Measurements from ENCODE around the gene SOX8.

The SOX8 gene

GRCh38 chr16:1028056-1028455 lies 46.5 kb downstream of the SOX8 start:
- CTCF ChIA-PET, result interaction anchor here (0.9 to 1.8 kb wide), 2 partner anchors 29 to 214 kb away, joined by 3 to 6 read pairs; no protein-coding TSS in a partner anchor
- H3K9me3 ChIP-seq (ENCODE audit: control insufficient read depth, insufficient read depth, low read depth, low read length), result no peaks in the 10 kb centered on the region
- POLR2A ChIA-PET, result no interaction called here
- TF ChIP-seq ZNF416 (tag by site-specific recombination; IDR thresholded peaks at IDR 0.05) (no peak), ZBTB7A (tag by site-specific recombination; IDR thresholded peaks at IDR 0.05; ENCODE audit: low read depth) (no peak), ZSCAN18 (tag by site-specific recombination; IDR thresholded peaks at IDR 0.05) (no peak), ZFHX2 (tag by site-specific recombination; conservative IDR thresholded peaks at IDR 0.05) (peak; percentile 74), PATZ1 (tag by site-specific recombination; IDR thresholded peaks at IDR 0.05) (0 out of 2 replicates have a peak, but pooled peaks have one; percentile 20)
- H3K4me1 ChIP-seq (ENCODE audit: control insufficient read depth, insufficient read depth, low read length), result no peaks in the 10 kb centered on the region
- H3K27ac ChIP-seq (ENCODE audit: extremely low read depth, low read depth, low read length), result no peak overlapping the region
- H3K4me3 ChIP-seq (ENCODE audit: low read depth, low read length), result no peak overlapping the region
- no peaks in the 10 kb centered on the region for H3K36me3 ChIP-seq (ENCODE audit: control insufficient read depth in 2 of 2, insufficient read depth in 1 of 2, low read length in 2 of 2)

- Histone ChIP-seq H3K4me1 (ENCODE audit: control insufficient read depth, insufficient read depth, low read length) (no peaks in the 10 kb centered on the region), H3K9me3 (ENCODE audit: control insufficient read depth, insufficient read depth, low read depth, low read length) (no peaks in the 10 kb centered on the region), H3K27ac (ENCODE audit: extremely low read depth, low read depth, low read length) (no peak overlapping the region), H3K4me3 (ENCODE audit: low read depth, low read length) (no peak overlapping the region), H3K36me3 (ENCODE audit: control insufficient read depth in 2 of 2, insufficient read depth in 1 of 2, low read length in 2 of 2) (no peaks in the 10 kb centered on the region)
- ChIA-PET CTCF (interaction anchor here (1.8 kb wide), 1 partner anchor 29 kb away, joined by 6 read pairs; no protein-coding TSS in a partner anchor), POLR2A (no interaction called here)
- TF ChIP-seq ZNF157 (tag by site-specific recombination; IDR thresholded peaks at IDR 0.05) (no peak), ZNF426 (tag by site-specific recombination; IDR thresholded peaks at IDR 0.05) (no peak), TSHZ1 (tag by site-specific recombination; IDR thresholded peaks at IDR 0.05; ENCODE audit: borderline replicate concordance) (no peak), KLF7 (tag by site-specific recombination; IDR thresholded peaks at IDR 0.05; ENCODE audit: borderline replicate concordance) (no peak), ZNF324 (tag by site-specific recombination; IDR thresholded peaks at IDR 0.05) (no peak), ZNF623 (tag by site-specific recombination; IDR thresholded peaks at IDR 0.05) (no peak), ZNF513 (tag by site-specific recombination; IDR thresholded peaks at IDR 0.05) (no peak), YY1 (tag by site-specific recombination; IDR thresholded peaks at IDR 0.05) (no peak), ZNF148 (tag by site-specific recombination; IDR thresholded peaks at IDR 0.05; ENCODE audit: borderline replicate concordance) (no peak), ZNF404 (tag by site-specific recombination; IDR thresholded peaks at IDR 0.05) (no peak), ZNF791 (tag by site-specific recombination; IDR thresholded peaks at IDR 0.05) (no peak), GLI4 (tag by site-specific recombination; IDR thresholded peaks at IDR 0.05) (no peak)
Measured at GRCh38 chr16:1028524-1029258, 47.1 kb downstream of the SOX8 start.

Measured in HEK293 (cell line).